GM12864 (cell line): ENCODE results near the gene TNNI3.

ENCODE experiments used
- DNase-seq: peaks from one replicate; pipeline ENCODE4 v3.0.0-alpha.2; 2011; ENCODE audit warnings: low read depth
- H3K4me3 ChIP-seq: 2 replicates; pipeline ENCODE4 v1.5.1; 2011; ENCODE audit warnings: mild to moderate bottlenecking, low read depth, low read length, control low read depth
- TF ChIP-seq, protein P1 (sequence below): IDR thresholded peaks from 2 replicates; pipeline ENCODE4 v1.5.1; 2011; ENCODE audit warnings: low read depth, mild to moderate bottlenecking, moderate library complexity, low read length, control low read depth, inconsistent platforms; ENCODE audit errors: missing control alignments

TNNI3 gene

DNA sequence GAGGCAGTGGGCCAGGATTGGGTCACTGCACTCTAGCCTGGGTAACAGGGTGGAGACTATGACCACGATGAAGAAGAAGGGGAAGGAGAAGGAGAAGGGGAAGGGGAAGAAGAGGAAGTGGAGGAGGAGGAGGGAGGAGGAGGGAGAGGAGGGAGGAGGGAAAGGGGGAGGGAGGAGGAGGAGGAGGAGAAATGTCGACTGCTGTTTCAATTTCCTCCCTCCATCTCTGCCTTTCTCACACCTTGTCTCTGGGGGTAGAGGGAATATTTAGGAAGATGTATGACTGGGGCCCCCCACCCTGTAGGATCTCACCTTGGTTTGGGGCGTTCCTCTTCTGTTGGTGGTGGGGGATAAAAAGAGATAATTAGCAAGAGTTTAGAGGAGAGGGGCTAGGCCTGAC, 12.3 kb downstream of the TNNI3 start:
- DNase-seq, result no peak
- no peak overlapping the region for H3K4me3 ChIP-seq
- TF ChIP-seq, protein P1, sequence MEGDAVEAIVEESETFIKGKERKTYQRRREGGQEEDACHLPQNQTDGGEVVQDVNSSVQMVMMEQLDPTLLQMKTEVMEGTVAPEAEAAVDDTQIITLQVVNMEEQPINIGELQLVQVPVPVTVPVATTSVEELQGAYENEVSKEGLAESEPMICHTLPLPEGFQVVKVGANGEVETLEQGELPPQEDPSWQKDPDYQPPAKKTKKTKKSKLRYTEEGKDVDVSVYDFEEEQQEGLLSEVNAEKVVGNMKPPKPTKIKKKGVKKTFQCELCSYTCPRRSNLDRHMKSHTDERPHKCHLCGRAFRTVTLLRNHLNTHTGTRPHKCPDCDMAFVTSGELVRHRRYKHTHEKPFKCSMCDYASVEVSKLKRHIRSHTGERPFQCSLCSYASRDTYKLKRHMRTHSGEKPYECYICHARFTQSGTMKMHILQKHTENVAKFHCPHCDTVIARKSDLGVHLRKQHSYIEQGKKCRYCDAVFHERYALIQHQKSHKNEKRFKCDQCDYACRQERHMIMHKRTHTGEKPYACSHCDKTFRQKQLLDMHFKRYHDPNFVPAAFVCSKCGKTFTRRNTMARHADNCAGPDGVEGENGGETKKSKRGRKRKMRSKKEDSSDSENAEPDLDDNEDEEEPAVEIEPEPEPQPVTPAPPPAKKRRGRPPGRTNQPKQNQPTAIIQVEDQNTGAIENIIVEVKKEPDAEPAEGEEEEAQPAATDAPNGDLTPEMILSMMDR, result no peak

DNA sequence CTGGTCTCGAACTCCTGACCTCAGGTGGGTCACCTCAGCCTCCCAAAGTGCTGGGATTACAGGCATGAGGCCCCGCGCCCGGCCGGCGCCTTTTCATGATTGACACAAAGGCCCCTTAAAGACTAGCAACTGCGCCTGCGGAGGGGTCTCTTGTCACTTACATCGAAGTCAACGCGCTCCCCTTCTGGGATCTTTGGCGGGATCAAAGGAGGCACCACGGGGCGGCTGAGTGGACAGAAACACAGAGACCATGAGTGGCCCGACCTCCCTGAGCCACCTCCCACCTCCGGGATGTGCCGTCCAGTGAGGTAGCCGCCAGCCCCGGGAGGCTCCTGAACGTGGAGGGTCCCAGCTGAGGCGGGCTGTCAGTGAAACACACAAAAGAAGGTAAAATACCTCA, 15.8 kb downstream of the TNNI3 start:
- DNase-seq, result no peak
- TF ChIP-seq, protein P1, result no peak
- H3K4me3 ChIP-seq, result no peak overlapping the region

DNA sequence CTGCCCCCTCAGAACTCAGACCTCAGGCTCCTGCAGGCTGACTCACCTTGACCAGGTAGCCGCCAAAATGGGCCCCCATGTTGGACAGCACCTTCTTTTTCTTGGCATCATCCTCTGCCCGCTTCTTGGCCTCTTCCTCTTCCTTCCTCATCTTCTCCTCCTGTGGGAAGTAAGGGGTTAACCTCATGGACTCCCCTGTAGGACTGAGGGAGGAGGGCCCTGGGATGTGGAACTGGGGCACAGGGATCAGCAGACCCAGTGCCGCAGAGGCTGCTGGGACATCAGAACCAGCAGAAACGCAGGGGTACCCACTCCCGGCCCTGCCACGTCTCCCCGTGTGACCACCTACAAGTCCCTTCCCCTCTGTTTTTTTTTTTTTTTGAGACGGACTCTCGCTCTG, 19.6 kb downstream of the TNNI3 start:
- TF ChIP-seq, protein P1, result no peak
- DNase-seq, result no peak
- H3K4me3 ChIP-seq, result no peak overlapping the region

DNA sequence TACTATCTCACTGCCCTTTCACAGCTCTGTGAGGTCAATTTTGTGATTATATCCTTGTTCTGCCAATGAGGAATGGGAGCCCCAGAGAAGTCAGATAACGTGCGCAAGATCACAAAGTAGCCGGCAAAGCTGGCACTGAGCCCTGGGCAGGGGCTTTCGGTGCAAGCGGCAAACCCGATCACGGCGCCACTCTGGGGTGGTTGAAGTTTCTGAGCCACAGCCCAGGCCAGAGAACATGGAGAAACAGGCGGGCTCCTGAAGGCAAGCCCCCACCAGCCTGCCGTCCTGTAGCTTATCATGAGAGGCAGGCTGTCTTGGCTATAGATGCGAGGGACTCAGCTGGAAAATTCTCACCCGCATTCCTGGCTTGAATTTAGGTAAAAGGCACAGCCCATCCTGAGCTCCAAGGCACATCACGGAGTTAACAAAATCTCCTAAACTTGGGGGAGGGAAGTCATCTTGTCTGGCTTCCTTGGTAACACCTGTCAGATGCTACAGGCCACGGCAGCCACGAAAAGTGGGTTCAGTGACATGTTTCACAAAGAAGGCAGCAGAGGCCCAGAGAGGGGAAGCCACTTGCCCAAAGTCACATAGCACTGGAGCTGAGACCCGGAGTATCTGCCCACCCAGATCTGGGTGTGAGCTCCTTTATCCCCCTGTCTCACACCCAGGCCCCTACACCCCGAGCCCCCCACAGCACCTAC, 21.0 kb downstream of the TNNI3 start:
- no peak for DNase-seq
- TF ChIP-seq, protein P1, result no peak
- no peak overlapping the region for H3K4me3 ChIP-seq

DNA sequence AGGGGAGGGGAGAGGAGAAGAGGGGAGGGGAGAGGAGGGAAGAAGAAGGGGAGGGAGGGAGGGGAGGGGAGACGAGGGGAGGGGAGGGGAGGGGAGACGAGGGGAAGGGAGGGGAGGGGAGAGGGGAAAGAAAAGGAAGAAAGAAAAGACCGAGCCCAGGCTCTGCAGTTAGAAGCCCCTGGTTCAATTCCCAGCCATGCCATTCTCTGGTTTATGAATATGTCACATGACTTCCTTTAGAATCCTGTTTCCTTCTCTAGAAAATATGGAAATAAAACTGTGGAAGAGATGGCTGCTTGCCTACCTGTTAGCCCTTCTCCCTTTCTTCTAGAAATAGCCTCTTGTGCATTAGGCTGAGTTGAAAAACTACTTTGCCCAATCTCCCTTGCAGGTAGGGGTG, 22.8 kb downstream of the TNNI3 start:
- TF ChIP-seq, protein P1, result no peak
- DNase-seq, result no peak
- H3K4me3 ChIP-seq, result no peak overlapping the region

DNA sequence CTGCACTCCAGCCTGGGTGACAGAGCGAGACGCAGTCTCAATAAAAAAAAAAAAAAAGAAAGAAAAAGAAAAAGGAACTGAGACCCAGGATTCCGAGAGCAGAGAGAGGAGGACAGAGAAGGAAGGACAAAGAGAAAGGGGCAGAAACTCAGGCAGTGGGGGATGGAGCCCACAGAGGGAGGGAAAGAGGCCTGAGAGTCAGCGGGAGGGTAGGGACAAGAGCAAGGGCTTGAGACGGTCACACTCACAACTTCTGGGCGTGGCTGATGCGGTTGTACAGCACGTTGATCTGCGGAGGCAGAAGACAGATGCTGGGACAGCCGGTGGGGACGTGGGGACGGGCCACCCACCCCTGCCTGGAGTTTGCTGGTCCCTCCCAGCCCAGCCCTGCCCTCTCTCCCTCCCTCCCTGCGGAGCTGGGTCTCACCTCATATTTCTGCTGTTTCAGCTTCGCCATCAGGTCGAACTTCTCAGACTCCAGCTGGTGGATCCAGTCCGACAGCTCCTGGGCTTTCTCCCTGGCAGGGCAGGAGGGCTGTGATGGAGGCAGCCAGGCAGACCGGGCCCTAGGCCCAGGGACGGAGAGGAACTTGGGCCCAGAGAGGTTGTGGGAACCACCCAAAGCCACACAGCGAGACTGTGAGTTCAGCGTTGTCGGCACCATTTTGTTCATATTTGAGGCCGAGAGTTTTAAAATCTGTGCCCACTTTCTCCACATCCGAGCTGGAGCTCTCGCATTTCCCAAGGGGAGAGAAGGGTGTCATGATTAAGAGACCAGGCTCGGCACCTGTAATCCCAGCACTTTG, 23.7 kb downstream of the TNNI3 start:
- TF ChIP-seq, protein P1, result no peak
- no peak overlapping the region for H3K4me3 ChIP-seq
- DNase-seq, result no peak
